Mesenteric fat pad (tissue), 1 donor: Measurements from ENCODE around the gene MTMR12. TPM values are rescaled to one million over a fixed set of nuclear protein-coding genes. Genes with fewer than 3 reads are reported as not detected.
A peak's percentile ranks its signal among the peaks of the same experiment; 100 is the strongest.
"Not testable (repeated sequence)": the region's sequence is repeated elsewhere in the genome, so short reads cannot be mapped to it uniquely, and the experiment has no call there.

Experiments used
- DNase-seq: peaks from one replicate; pipeline ENCODE4 v3.0.0-alpha.2; 2020; ENCODE audit warnings: low spot score
- total RNA-seq: library from RNA; stranded (reverse); fragmentation: NEBNext Ultra II Directional; extraction: Animal tissue kit (Norgen Biotek cat#: 25700); gene quantifications from one replicate; pipeline ENCODE4 v1.2.1, GENCODE V29; 2021
- donor health status: DM: yes; HTN: yes; CAD: no.

MTMR12 gene
- total RNA-seq, 1 donor from 2014 or later, result 95.1 TPM

DNA sequence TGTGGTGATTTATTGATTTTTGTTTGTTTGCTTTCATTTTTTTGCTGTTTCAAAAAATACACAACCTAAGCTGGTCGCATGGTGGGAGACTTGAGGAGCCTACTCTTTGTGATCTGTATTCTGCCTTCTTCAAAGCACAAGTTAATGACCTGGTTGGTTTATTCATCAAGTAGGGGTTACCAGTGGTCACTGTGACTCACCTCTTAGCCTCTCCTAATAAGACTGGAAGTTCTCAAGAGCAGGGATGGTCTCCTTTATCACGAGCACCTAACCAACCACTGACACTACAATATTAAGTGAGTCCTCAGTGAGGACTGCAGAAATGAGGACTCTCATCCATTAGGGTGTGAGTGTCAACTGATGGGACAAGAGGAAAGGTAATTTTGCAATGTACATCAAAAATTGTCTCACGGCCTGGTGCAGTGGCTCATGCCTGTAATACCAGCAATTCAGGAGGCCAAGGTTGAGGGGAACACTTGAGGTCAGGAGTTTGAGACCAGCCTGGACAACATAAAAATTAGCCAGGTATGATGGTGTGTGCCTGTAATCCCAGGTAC lies 13.6 kb upstream of the MTMR12 start:
- DNase-seq, result no peak

- no peak for DNase-seq
These were observed 12.9 kb upstream of the MTMR12 start for GRCh38 chr5:32325616-32326015.

DNA sequence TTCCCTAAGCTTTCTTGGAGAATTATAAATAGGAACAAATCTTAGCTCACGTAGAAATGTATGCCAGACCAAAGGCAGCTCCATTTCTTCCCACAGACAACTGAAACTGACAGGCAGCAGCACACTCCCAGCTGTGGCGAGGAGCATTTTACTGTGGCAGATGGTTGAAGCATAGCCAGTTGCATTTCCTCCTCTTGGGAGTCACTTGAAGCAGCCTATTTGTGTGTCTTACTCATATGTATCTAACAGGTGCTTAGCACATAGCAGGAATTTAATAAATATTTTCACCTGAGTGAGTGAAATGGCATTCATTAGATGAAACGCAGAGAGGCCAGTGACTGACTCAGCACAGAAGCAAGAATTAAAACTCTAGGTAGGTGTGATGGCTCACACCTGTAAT lies 12.3 kb upstream of the MTMR12 start:
- DNase-seq, result no peak

DNA sequence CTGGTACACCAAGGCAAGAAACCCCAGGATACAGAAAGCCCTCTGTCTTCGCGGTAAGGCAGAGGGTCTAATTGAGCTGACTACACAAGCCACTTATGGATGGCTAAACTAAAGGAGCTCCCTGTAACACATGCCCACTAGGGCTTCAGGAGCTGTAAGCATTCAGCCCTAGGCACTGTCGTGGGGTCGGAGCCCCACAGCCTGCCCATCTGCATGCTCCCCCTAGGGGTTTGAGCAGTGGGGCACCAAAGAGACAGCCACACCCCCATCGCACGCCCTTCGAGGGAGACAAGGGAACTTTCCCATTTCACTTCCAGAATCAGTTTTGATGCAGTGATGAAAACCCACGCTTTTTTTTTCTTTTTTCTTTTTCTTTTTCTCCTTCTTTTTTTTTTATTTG lies 11.0 kb upstream of the MTMR12 start:
- no peak for DNase-seq

DNA sequence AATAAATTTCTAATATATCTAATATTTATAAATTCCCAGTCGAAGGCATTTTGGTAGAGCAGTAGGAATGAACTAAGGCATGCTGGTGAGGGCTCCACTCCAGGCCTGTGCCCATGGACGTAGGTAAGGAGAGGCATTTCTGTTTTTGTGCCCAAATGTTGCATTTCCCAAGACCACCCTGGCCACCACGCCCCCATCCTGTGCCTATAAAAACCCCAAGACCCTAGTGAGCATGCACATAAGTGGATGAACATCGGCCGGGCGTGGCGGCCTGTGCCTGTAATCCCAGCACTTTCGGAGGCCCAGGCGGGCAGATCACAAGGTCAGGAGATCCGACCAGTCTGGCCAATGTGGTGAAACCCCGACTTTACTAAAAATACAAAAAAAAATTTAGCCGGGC lies 10.1 kb upstream of the MTMR12 start:
- DNase-seq, result peak; percentile 80

DNA sequence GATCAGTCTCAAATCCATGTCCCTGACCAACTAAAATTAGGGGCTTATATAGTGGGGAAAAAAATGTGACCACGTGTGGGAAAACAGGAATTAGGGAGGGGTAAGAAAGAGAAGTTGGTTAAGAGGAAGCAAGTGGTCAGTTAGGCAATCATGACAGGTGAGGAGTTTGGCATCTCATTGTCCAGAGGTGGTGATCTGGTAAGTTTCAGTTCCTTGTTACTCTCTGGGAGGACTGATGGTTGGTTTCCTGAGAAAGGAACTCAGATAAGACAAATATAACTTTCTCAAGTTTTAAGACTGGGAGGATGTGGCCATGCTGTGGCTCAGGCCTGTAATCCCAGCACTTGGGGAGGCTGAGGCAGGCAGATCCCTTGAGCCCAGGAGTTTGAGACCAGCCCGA lies 9.0 kb upstream of the MTMR12 start:
- DNase-seq, result not testable (repeated sequence)

- DNase-seq, result peak; percentile 65
These were observed 7.8 kb upstream of the MTMR12 start for GRCh38 chr5:32320576-32320975.

- DNase-seq, result peak; percentile 51
These were observed 7.3 kb upstream of the MTMR12 start for GRCh38 chr5:32319926-32320543.

DNA sequence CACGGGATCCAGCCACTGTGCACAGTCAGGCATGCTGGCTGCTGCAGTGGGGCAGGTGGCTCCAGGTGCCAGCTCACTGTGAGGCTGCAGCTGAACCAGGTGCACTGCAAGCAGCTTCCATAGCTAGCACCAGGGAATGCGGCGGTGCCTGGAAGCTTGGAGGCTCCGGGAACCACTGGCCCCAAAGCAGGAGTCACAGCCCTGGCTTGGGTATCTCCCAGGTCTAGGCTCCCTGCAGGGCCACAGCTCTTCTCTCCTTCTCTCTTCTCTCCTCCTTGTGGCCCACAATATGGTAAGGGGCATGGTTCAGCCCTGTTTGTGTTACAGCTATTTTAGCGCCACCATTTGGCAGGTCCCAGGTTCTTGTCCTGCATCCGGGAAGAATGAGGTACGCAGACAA lies 6.7 kb upstream of the MTMR12 start:
- DNase-seq, result no peak

- no peak for DNase-seq
These were observed 4.3 kb upstream of the MTMR12 start for GRCh38 chr5:32317041-32317440.

GRCh38 chr5:32315221-32316014 lies 2.7 kb upstream of the MTMR12 start:
- no peak for DNase-seq

- DNase-seq, result no peak
These were observed 1.9 kb upstream of the MTMR12 start for GRCh38 chr5:32314658-32315057.

DNA sequence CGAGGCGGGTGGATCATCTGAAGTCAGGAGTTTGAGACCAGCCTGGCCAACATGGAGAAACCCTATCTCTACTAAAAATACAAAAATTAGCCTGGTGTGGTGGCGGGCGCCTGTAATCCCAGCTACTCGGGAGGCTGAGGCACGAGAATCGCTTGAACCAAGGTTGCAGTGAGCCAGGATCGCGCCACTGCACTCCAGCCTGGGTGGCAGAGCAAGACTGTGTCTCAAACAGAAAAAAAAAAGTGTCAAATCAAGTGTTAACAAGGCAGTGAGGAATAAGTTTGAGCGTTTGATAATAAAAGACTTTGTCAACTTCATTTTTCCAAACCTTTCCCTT lies 1.4 kb upstream of the MTMR12 start:
- DNase-seq, result not testable (repeated sequence)

GRCh38 chr5:32312197-32312594 lies 543 bp downstream of the MTMR12 start:
- DNase-seq, result peak; percentile 92

GRCh38 chr5:32311404-32312196 lies 1.1 kb downstream of the MTMR12 start:
- DNase-seq, result peak; percentile 73

GRCh38 chr5:32309761-32310160 lies 3.0 kb downstream of the MTMR12 start:
- no peak for DNase-seq

- no peak for DNase-seq
These were observed 3.8 kb downstream of the MTMR12 start for GRCh38 chr5:32308946-32309345.

DNA sequence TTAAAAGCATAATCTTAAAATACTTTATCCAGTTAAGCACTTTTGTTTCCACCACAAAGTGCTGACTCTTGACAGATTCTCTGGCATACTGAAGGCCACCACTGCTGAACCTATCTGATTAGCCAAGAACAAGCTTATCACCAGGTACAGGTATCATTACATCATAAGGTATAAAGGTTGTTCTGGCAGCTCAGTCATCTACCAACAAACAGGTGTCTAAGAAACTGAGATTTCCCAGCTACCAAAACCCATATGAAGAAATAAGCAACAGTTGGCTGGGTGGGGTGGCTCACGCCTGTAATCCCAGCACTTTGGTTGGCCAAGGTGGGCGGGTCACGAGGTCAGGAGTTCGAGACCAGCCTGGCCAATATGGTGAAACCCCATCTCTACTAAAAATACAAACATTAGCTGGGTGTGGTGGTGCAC lies 5.0 kb downstream of the MTMR12 start:
- no peak for DNase-seq

GRCh38 chr5:32304622-32305021 lies 8.1 kb downstream of the MTMR12 start:
- DNase-seq, result no peak

- peak; percentile 51 for DNase-seq
These were observed 9.0 kb downstream of the MTMR12 start for GRCh38 chr5:32303755-32304120.

DNA sequence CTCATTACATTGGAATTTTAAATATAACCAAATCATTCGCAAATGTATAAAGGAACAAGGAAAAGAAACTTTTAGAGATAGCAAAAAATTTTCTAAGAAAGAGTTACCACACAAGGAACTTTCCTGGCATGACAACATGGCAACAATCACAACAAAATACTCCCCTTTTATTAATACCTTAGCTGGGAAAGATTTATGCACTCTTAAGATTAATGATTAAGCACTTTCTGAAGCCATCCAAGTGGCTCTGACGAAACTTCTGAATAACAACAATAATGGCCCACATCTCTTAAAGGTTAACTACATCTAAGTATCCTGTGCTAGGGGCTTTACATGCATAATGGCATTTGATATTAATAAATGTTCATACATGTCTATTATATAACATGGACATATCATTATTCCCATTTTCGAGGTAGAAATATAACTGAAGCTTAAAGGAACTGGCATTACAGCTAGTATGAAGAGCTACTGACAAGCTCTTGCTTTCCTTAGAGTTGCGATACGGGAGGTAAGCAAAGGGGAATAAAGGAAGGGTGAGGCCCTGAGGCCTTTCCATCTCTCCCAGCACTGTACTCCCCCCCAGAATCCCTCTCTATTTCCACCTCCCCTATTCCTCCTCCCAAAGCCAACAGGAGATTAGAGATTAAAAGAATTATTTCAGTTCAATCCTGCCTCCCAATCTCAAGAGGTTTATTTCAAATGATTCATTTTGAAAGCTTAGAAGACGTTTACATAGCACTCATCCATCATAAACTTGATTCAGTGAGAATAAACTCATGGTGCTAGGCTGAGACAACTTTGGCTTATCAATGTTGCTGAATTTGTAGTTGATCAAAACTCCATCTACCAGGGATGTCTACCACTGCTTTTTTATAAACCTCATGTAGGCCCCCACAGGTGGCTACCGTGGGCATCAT lies 9.6 kb downstream of the MTMR12 start:
- no peak for DNase-seq
